ENCODE results near the gene POLR3E.

- no peak for TF ChIP-seq CTCF (IDR thresholded peaks at IDR 0.05 in 2 of 3, conservative IDR thresholded peaks at IDR 0.05 in 1 of 3; ENCODE audit: borderline replicate concordance in 1 of 3, insufficient read depth in 1 of 3, low read depth in 2 of 3, low read length in 2 of 3)
- TF ChIP-seq POLR2A (IDR thresholded peaks at IDR 0.05; ENCODE audit: borderline replicate concordance, extremely low read depth, insufficient read depth, insufficient read length), result no peak
- no peak for TF ChIP-seq SP1 (IDR thresholded peaks at IDR 0.05; ENCODE audit: low read depth)
- TF ChIP-seq, protein P1, sequence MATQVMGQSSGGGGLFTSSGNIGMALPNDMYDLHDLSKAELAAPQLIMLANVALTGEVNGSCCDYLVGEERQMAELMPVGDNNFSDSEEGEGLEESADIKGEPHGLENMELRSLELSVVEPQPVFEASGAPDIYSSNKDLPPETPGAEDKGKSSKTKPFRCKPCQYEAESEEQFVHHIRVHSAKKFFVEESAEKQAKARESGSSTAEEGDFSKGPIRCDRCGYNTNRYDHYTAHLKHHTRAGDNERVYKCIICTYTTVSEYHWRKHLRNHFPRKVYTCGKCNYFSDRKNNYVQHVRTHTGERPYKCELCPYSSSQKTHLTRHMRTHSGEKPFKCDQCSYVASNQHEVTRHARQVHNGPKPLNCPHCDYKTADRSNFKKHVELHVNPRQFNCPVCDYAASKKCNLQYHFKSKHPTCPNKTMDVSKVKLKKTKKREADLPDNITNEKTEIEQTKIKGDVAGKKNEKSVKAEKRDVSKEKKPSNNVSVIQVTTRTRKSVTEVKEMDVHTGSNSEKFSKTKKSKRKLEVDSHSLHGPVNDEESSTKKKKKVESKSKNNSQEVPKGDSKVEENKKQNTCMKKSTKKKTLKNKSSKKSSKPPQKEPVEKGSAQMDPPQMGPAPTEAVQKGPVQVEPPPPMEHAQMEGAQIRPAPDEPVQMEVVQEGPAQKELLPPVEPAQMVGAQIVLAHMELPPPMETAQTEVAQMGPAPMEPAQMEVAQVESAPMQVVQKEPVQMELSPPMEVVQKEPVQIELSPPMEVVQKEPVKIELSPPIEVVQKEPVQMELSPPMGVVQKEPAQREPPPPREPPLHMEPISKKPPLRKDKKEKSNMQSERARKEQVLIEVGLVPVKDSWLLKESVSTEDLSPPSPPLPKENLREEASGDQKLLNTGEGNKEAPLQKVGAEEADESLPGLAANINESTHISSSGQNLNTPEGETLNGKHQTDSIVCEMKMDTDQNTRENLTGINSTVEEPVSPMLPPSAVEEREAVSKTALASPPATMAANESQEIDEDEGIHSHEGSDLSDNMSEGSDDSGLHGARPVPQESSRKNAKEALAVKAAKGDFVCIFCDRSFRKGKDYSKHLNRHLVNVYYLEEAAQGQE (IDR thresholded peaks at IDR 0.05; ENCODE audit: low read depth), result no peak
- TF ChIP-seq YY1 (IDR thresholded peaks at IDR 0.05; ENCODE audit: extremely low read depth, insufficient replicate concordance, low read depth, low read length), result no peak
- TF ChIP-seq RAD21 (IDR thresholded peaks at IDR 0.05; ENCODE audit: low read depth), result no peak
- TF ChIP-seq POLR2AphosphoS5 (IDR thresholded peaks at IDR 0.05; ENCODE audit: low read depth, low read length), result no peak
- TF ChIP-seq ZFX (IDR thresholded peaks at IDR 0.05), result no peak
These were observed 82.4 kb downstream of the POLR3E start for GRCh38 chr16:22379656-22380055.
